ENCODE measurements around the gene RGMA.

Gene RGMA

DNA sequence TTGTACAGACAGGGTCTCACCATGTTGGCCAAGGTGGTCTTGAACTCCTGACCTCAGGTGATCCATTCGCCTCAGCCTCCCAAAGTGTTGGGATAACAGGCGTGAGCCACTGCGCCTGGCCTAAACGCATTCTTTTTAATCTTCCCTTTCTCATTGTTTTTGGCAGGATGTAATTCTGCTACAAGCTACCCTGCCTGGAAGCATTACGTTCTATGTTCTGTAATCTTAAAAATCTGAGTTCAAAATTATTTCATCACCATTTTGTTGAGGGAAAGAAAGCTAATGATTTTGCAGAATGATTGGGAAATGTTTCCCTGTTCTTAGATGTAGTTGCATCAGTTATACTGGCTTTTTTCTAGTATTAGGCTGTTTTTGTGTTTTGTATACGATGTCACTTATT, 71.5 kb downstream of the RGMA start:
- H2BK15ac ChIP-seq (ENCODE audit: low read length): no peak overlapping the region
- H3K14ac ChIP-seq (ENCODE audit: low read length): no peak overlapping the region
- H3K4me2 ChIP-seq (ENCODE audit: insufficient read depth, low read length, poor library complexity, severe bottlenecking): no peak overlapping the region
- no peak overlapping the region for H4K91ac ChIP-seq (ENCODE audit: low read depth, low read length, poor library complexity)
- H2BK120ac ChIP-seq (ENCODE audit: low read depth, low read length): no peak overlapping the region
- no CpG with 5 or more reads among the region's 6 CpGs for WGBS, 2 donors (ENCODE audit: extremely low coverage in 2 of 2, insufficient read length in 2 of 2, insufficient replicate concordance in 1 of 2)
- no peak for DNase-seq (ENCODE audit: low spot score)
- no peak overlapping the region for H3K4me3 ChIP-seq (ENCODE audit: low read length in 2 of 2)
- no peaks in the 10 kb centered on the region for H3K4me1 ChIP-seq (ENCODE audit: control insufficient read depth in 2 of 2, insufficient read depth in 1 of 2, low read depth in 1 of 2, low read length in 2 of 2)
- no peaks in the 10 kb centered on the region for H3K79me1 ChIP-seq (ENCODE audit: low read depth, low read length)
- H2BK12ac ChIP-seq (ENCODE audit: low read length): no peak overlapping the region
- H3K9ac ChIP-seq (ENCODE audit: low read depth, low read length, poor library complexity): no peak overlapping the region
- no peak overlapping the region for H4K8ac ChIP-seq (ENCODE audit: low read depth, low read length)
- H3K4ac ChIP-seq (ENCODE audit: low read length): no peak overlapping the region
- H3K27ac ChIP-seq (replicated peaks; ENCODE audit: low read length): no peak overlapping the region
- H3K27me3 ChIP-seq (ENCODE audit: control insufficient read depth in 3 of 3, insufficient read depth in 3 of 3, low read depth in 1 of 3, low read length in 3 of 3): no peaks in the 10 kb centered on the region
- no peak overlapping the region for H3K23ac ChIP-seq (ENCODE audit: low read depth, low read length, poor library complexity)
- H3K36me3 ChIP-seq (replicated peaks in 1 of 2; ENCODE audit: control insufficient read depth in 2 of 2, insufficient read depth in 2 of 2, low read length in 2 of 2): peaks cover 58 to 99% of the 10 kb centered on the region in 2 donors
- no peak overlapping the region for H2AFZ ChIP-seq (ENCODE audit: low read length)
- H3K18ac ChIP-seq (ENCODE audit: low read length): no peak overlapping the region
- H3K9me3 ChIP-seq (replicated peaks in 1 of 2; ENCODE audit: control insufficient read depth in 2 of 2, insufficient read depth in 1 of 2, low read depth in 1 of 2, low read length in 2 of 2): peaks cover 2 to 11% of the 10 kb centered on the region in 2 donors
- no peak overlapping the region for H2BK5ac ChIP-seq (ENCODE audit: low read length)
- H2AK5ac ChIP-seq (ENCODE audit: low read depth, low read length): no peak overlapping the region

- DNase-seq (ENCODE audit: low spot score): no peak
- peaks cover 45 to 99% of the 10 kb centered on the region in 2 donors for H3K36me3 ChIP-seq (replicated peaks in 1 of 2; ENCODE audit: control insufficient read depth in 2 of 2, insufficient read depth in 2 of 2, low read length in 2 of 2)
Observed at GRCh38 chr15:93012786-93013185, 76.2 kb downstream of the RGMA start.

GRCh38 chr15:93007994-93008393, 81.0 kb downstream of the RGMA start:
- H3K14ac ChIP-seq (ENCODE audit: low read length): no peak overlapping the region
- no CpG with 5 or more reads among the region's 3 CpGs for WGBS, 2 donors (ENCODE audit: extremely low coverage in 2 of 2, insufficient read length in 2 of 2, insufficient replicate concordance in 1 of 2)

More at GRCh38 chr15:93012786-93013185, 76.2 kb downstream of the RGMA start:
- Histone ChIP-seq H3K9me3 (replicated peaks in 1 of 2; ENCODE audit: control insufficient read depth in 2 of 2, insufficient read depth in 1 of 2, low read depth in 1 of 2, low read length in 2 of 2) (no peaks in the 10 kb centered on the region), H3K79me1 (ENCODE audit: low read depth, low read length) (no peaks in the 10 kb centered on the region), H3K27ac (replicated peaks; ENCODE audit: low read length) (no peak overlapping the region), H3K9ac (ENCODE audit: low read depth, low read length, poor library complexity) (no peak overlapping the region), H4K91ac (ENCODE audit: low read depth, low read length, poor library complexity) (no peak overlapping the region), H3K27me3 (ENCODE audit: control insufficient read depth in 3 of 3, insufficient read depth in 3 of 3, low read depth in 1 of 3, low read length in 3 of 3) (no peaks in the 10 kb centered on the region), H4K8ac (ENCODE audit: low read depth, low read length) (no peak overlapping the region), H3K4me2 (ENCODE audit: insufficient read depth, low read length, poor library complexity, severe bottlenecking) (no peak overlapping the region), H3K4me1 (ENCODE audit: control insufficient read depth in 2 of 2, insufficient read depth in 1 of 2, low read depth in 1 of 2, low read length in 2 of 2) (no peaks in the 10 kb centered on the region), H3K14ac (ENCODE audit: low read length) (no peak overlapping the region), H2AK5ac (ENCODE audit: low read depth, low read length) (no peak overlapping the region), H3K18ac (ENCODE audit: low read length) (no peak overlapping the region), H3K4me3 (ENCODE audit: low read length in 2 of 2) (no peak overlapping the region), H3K23ac (ENCODE audit: low read depth, low read length, poor library complexity) (no peak overlapping the region), H2AFZ (ENCODE audit: low read length) (no peak overlapping the region), H2BK120ac (ENCODE audit: low read depth, low read length) (no peak overlapping the region), H2BK15ac (ENCODE audit: low read length) (no peak overlapping the region), H2BK5ac (ENCODE audit: low read length) (no peak overlapping the region), H2BK12ac (ENCODE audit: low read length) (no peak overlapping the region), H3K4ac (ENCODE audit: low read length) (no peak overlapping the region)
- WGBS, 2 donors (ENCODE audit: extremely low coverage in 2 of 2, insufficient read length in 2 of 2, insufficient replicate concordance in 1 of 2): no CpG with 5 or more reads among the region's 1 CpG

DNA sequence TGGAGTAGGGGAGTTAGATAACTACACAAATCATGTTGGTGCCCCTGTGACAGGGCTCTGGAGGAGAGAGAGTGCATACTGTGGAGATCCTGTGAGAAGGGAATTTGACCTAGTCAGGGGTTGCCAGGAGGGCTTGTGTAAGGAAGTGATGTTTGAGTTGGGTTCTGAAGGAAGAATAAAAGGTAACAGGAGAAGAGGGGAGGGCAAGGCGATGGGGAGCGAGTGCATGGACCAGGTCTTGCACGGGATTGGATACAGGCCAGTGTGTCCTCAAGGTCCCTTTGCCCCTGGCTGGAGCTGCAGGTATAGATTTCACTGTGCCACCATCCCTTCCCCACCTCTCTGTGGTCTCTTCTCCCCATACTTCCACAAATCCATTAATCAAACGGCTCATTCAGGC, 83.9 kb downstream of the RGMA start:
- Histone ChIP-seq H3K4ac (ENCODE audit: low read length) (no peak overlapping the region), H3K4me2 (ENCODE audit: insufficient read depth, low read length, poor library complexity, severe bottlenecking) (no peak overlapping the region), H2BK120ac (ENCODE audit: low read depth, low read length) (no peak overlapping the region), H3K14ac (ENCODE audit: low read length) (no peak overlapping the region), H3K23ac (ENCODE audit: low read depth, low read length, poor library complexity) (no peak overlapping the region), H3K27ac (replicated peaks; ENCODE audit: low read length) (no peak overlapping the region), H4K8ac (ENCODE audit: low read depth, low read length) (no peak overlapping the region), H2AFZ (ENCODE audit: low read length) (no peak overlapping the region), H3K4me3 (ENCODE audit: low read length in 2 of 2) (no peak overlapping the region), H3K27me3 (ENCODE audit: control insufficient read depth in 3 of 3, insufficient read depth in 3 of 3, low read depth in 1 of 3, low read length in 3 of 3) (no peaks in the 10 kb centered on the region), H2BK15ac (ENCODE audit: low read length) (no peak overlapping the region), H3K18ac (ENCODE audit: low read length) (no peak overlapping the region), H2BK5ac (ENCODE audit: low read length) (no peak overlapping the region), H3K79me1 (ENCODE audit: low read depth, low read length) (no peaks in the 10 kb centered on the region), H3K9ac (ENCODE audit: low read depth, low read length, poor library complexity) (no peak overlapping the region), H2BK12ac (ENCODE audit: low read length) (no peak overlapping the region), H3K9me3 (replicated peaks in 1 of 2; ENCODE audit: control insufficient read depth in 2 of 2, insufficient read depth in 1 of 2, low read depth in 1 of 2, low read length in 2 of 2) (no peaks in the 10 kb centered on the region), H3K4me1 (ENCODE audit: control insufficient read depth in 2 of 2, insufficient read depth in 1 of 2, low read depth in 1 of 2, low read length in 2 of 2) (no peaks in the 10 kb centered on the region), H2AK5ac (ENCODE audit: low read depth, low read length) (no peak overlapping the region), H4K91ac (ENCODE audit: low read depth, low read length, poor library complexity) (no peak overlapping the region), H3K36me3 (replicated peaks in 1 of 2; ENCODE audit: control insufficient read depth in 2 of 2, insufficient read depth in 2 of 2, low read length in 2 of 2) (peaks cover 38 to 100% of the 10 kb centered on the region in 2 donors)
- DNase-seq (ENCODE audit: low spot score): no peak
- WGBS, 2 donors (ENCODE audit: extremely low coverage in 2 of 2, insufficient read length in 2 of 2, insufficient replicate concordance in 1 of 2): no CpG with 5 or more reads among the region's 4 CpGs

More at GRCh38 chr15:93007994-93008393, 81.0 kb downstream of the RGMA start:
- H2BK12ac ChIP-seq (ENCODE audit: low read length): no peak overlapping the region
- no peaks in the 10 kb centered on the region for H3K27me3 ChIP-seq (ENCODE audit: control insufficient read depth in 3 of 3, insufficient read depth in 3 of 3, low read depth in 1 of 3, low read length in 3 of 3)
- no peak overlapping the region for H2AK5ac ChIP-seq (ENCODE audit: low read depth, low read length)
- no peak overlapping the region for H3K4me3 ChIP-seq (ENCODE audit: low read length in 2 of 2)
- H3K23ac ChIP-seq (ENCODE audit: low read depth, low read length, poor library complexity): no peak overlapping the region
- no peak overlapping the region for H2BK5ac ChIP-seq (ENCODE audit: low read length)
- H3K4ac ChIP-seq (ENCODE audit: low read length): no peak overlapping the region
- no peaks in the 10 kb centered on the region for H3K4me1 ChIP-seq (ENCODE audit: control insufficient read depth in 2 of 2, insufficient read depth in 1 of 2, low read depth in 1 of 2, low read length in 2 of 2)
- no peaks in the 10 kb centered on the region for H3K9me3 ChIP-seq (replicated peaks in 1 of 2; ENCODE audit: control insufficient read depth in 2 of 2, insufficient read depth in 1 of 2, low read depth in 1 of 2, low read length in 2 of 2)
- no peak overlapping the region for H4K91ac ChIP-seq (ENCODE audit: low read depth, low read length, poor library complexity)
- H3K18ac ChIP-seq (ENCODE audit: low read length): no peak overlapping the region
- no peak overlapping the region for H2BK15ac ChIP-seq (ENCODE audit: low read length)
- H2AFZ ChIP-seq (ENCODE audit: low read length): no peak overlapping the region
- no peak for DNase-seq (ENCODE audit: low spot score)
- H3K4me2 ChIP-seq (ENCODE audit: insufficient read depth, low read length, poor library complexity, severe bottlenecking): no peak overlapping the region
- H2BK120ac ChIP-seq (ENCODE audit: low read depth, low read length): no peak overlapping the region
- no peaks in the 10 kb centered on the region for H3K79me1 ChIP-seq (ENCODE audit: low read depth, low read length)
- no peak overlapping the region for H3K9ac ChIP-seq (ENCODE audit: low read depth, low read length, poor library complexity)
- H3K36me3 ChIP-seq (replicated peaks in 1 of 2; ENCODE audit: control insufficient read depth in 2 of 2, insufficient read depth in 2 of 2, low read length in 2 of 2): peaks cover 38 to 100% of the 10 kb centered on the region in 2 donors
- H3K27ac ChIP-seq (replicated peaks; ENCODE audit: low read length): no peak overlapping the region
- H4K8ac ChIP-seq (ENCODE audit: low read depth, low read length): no peak overlapping the region
